ENCODE data around the gene TARDBP. TPM values are rescaled to one million over a fixed set of nuclear protein-coding genes. Genes with fewer than 3 reads are reported as not detected.
"Not testable (repeated sequence)": the region's sequence is repeated elsewhere in the genome, so short reads cannot be mapped to it uniquely, and the experiment has no call there.

TARDBP gene
- total RNA-seq, 1 donor from 2014 or later = 202 TPM

DNA sequence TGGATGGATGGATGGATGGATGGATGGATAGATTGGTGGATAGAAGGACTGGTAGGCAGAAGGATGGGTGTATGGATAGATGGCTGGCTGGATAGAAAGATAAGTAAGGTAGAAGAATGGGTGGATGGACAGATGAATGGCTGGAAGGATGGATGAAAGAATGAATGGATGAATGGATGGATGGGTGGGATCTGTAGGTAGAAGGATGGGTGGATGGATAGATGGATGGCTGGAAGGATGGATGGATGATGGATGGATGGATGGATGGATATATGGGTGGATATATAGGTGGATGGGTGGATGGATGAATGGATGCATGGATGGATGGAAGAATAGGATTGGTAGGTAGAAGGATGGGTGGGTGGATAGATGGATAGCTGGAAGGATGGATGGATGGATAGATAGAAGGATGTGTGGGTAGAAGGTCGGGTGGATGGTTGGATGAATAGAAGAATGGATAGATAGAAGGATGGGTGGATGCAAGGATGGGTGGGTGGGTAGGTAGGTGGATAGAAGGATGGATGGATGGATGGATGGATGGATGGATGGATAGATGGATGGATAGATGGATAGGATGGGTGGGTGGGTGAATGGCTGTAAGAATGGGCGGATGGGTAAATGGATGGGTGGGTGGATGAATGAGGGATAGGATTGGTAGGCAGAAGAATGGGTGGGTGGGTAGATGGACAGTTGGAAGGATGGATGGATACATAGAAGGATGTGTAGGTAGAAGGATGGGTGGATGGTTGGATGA is 27.1 kb downstream of the TARDBP start:
- no peak overlapping the region for H3K4me3 Mint-ChIP-seq (ENCODE audit: low read depth)
- no peaks in the 10 kb centered on the region for H3K36me3 Mint-ChIP-seq (ENCODE audit: low read depth)
- DNase-seq (ENCODE audit: low spot score) = no peak
- no peaks in the 10 kb centered on the region for H3K27me3 Mint-ChIP-seq (ENCODE audit: low read depth)
- intact Hi-C loops (cut with micrococcal nuclease) = no loop called here
- H3K9me3 Mint-ChIP-seq = no peaks in the 10 kb centered on the region
- H3K4me1 Mint-ChIP-seq (ENCODE audit: low read depth) = peaks cover 2% of the 10 kb centered on the region
- no peak overlapping the region for H3K27ac Mint-ChIP-seq

- H3K4me3 Mint-ChIP-seq (ENCODE audit: low read depth); H3K36me3 Mint-ChIP-seq (ENCODE audit: low read depth); intact Hi-C loops (cut with micrococcal nuclease); H3K27ac Mint-ChIP-seq; H3K4me1 Mint-ChIP-seq (ENCODE audit: low read depth); H3K9me3 Mint-ChIP-seq; DNase-seq (ENCODE audit: low spot score); H3K27me3 Mint-ChIP-seq (ENCODE audit: low read depth): not testable (repeated sequence)
Observed at GRCh38 chr1:11040105-11040429, 27.6 kb downstream of the TARDBP start.

DNA sequence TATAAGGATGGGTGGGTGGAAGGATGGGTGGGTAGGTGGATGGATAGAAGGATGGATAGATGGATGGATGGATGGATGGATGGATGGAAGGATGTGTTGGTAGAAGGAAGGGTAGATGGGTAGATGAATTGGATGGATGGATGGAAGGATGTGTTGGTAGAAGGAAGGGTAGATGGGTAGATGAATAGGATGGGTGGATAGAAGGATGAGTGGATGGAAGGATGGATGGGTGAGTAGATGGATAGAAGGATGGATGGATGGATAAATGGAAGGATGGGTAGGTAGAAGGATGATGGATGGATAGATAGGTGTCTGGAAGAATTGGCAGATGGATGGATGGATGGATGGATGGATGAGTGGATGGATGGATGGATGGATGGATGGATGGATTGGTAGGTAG is 28.6 kb downstream of the TARDBP start:
- Mint-ChIP-seq H3K27ac (no peak overlapping the region), H3K4me1 (ENCODE audit: low read depth) (peaks cover 2% of the 10 kb centered on the region), H3K9me3 (no peaks in the 10 kb centered on the region), H3K36me3 (ENCODE audit: low read depth) (no peaks in the 10 kb centered on the region), H3K4me3 (ENCODE audit: low read depth) (no peak overlapping the region), H3K27me3 (ENCODE audit: low read depth) (no peaks in the 10 kb centered on the region)
- intact Hi-C loops (cut with micrococcal nuclease) = no loop called here
- DNase-seq (ENCODE audit: low spot score) = no peak

GRCh38 chr1:11042065-11042464 is 29.6 kb downstream of the TARDBP start:
- H3K4me1 Mint-ChIP-seq (ENCODE audit: low read depth) = peaks cover 2% of the 10 kb centered on the region
- H3K27ac Mint-ChIP-seq = no peak overlapping the region
- H3K36me3 Mint-ChIP-seq (ENCODE audit: low read depth) = no peaks in the 10 kb centered on the region
- H3K9me3 Mint-ChIP-seq = no peaks in the 10 kb centered on the region
- no peak for DNase-seq (ENCODE audit: low spot score)
- H3K27me3 Mint-ChIP-seq (ENCODE audit: low read depth) = no peaks in the 10 kb centered on the region
- intact Hi-C loops (cut with micrococcal nuclease) = no loop called here
- H3K4me3 Mint-ChIP-seq (ENCODE audit: low read depth) = no peak overlapping the region

- DNase-seq (ENCODE audit: low spot score) = no peak
Observed at GRCh38 chr1:11042995-11043874, 30.8 kb downstream of the TARDBP start.

GRCh38 chr1:11044086-11044848 is 31.8 kb downstream of the TARDBP start:
- Mint-ChIP-seq H3K36me3 (ENCODE audit: low read depth) (no peaks in the 10 kb centered on the region), H3K4me3 (ENCODE audit: low read depth) (no peak overlapping the region), H3K27me3 (ENCODE audit: low read depth) (no peaks in the 10 kb centered on the region), H3K4me1 (ENCODE audit: low read depth) (no peaks in the 10 kb centered on the region), H3K9me3 (no peaks in the 10 kb centered on the region), H3K27ac (no peak overlapping the region)
- DNase-seq (ENCODE audit: low spot score) = no peak
- intact Hi-C loops (cut with micrococcal nuclease) = no loop called here

More at GRCh38 chr1:11042995-11043874, 30.8 kb downstream of the TARDBP start:
- intact Hi-C loops (cut with micrococcal nuclease) = no loop called here
- H3K27me3 Mint-ChIP-seq (ENCODE audit: low read depth) = no peaks in the 10 kb centered on the region
- no peaks in the 10 kb centered on the region for H3K9me3 Mint-ChIP-seq
- H3K27ac Mint-ChIP-seq = no peak overlapping the region
- H3K4me1 Mint-ChIP-seq (ENCODE audit: low read depth) = no peaks in the 10 kb centered on the region
- no peaks in the 10 kb centered on the region for H3K36me3 Mint-ChIP-seq (ENCODE audit: low read depth)
- H3K4me3 Mint-ChIP-seq (ENCODE audit: low read depth) = no peak overlapping the region

- intact Hi-C loops (cut with micrococcal nuclease) = no loop called here
- Mint-ChIP-seq H3K4me1 (ENCODE audit: low read depth) (no peaks in the 10 kb centered on the region), H3K27ac (no peak overlapping the region), H3K27me3 (ENCODE audit: low read depth) (no peaks in the 10 kb centered on the region), H3K36me3 (ENCODE audit: low read depth) (no peaks in the 10 kb centered on the region), H3K4me3 (ENCODE audit: low read depth) (no peak overlapping the region), H3K9me3 (no peaks in the 10 kb centered on the region)
- DNase-seq (ENCODE audit: low spot score) = no peak
Observed at GRCh38 chr1:11044849-11045427, 32.5 kb downstream of the TARDBP start.

GRCh38 chr1:11045428-11046269 is 33.2 kb downstream of the TARDBP start:
- DNase-seq (ENCODE audit: low spot score) = no peak
- H3K27me3 Mint-ChIP-seq (ENCODE audit: low read depth) = no peaks in the 10 kb centered on the region
- H3K4me3 Mint-ChIP-seq (ENCODE audit: low read depth) = no peak overlapping the region
- no peaks in the 10 kb centered on the region for H3K4me1 Mint-ChIP-seq (ENCODE audit: low read depth)
- H3K9me3 Mint-ChIP-seq = no peaks in the 10 kb centered on the region
- intact Hi-C loops (cut with micrococcal nuclease) = no loop called here
- H3K27ac Mint-ChIP-seq = no peak overlapping the region
- H3K36me3 Mint-ChIP-seq (ENCODE audit: low read depth) = no peaks in the 10 kb centered on the region

DNA sequence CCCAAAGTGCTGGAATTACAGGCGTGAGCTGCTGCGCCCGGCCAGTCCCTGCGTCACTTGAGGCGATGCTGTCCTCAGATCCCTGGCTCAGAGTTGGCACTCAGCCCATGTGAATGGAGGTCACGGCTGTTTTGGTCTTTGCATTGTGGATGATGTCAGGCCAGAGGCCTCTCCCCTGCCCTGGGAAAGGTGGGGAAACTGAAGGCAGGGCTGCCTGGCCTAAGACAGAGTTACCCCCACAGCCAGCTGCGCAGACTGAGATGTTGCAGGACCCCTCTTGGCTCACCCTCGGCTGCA is 33.8 kb downstream of the TARDBP start:
- no peaks in the 10 kb centered on the region for H3K27me3 Mint-ChIP-seq (ENCODE audit: low read depth)
- H3K36me3 Mint-ChIP-seq (ENCODE audit: low read depth) = no peaks in the 10 kb centered on the region
- H3K27ac Mint-ChIP-seq = no peak overlapping the region
- no peaks in the 10 kb centered on the region for H3K9me3 Mint-ChIP-seq
- no peaks in the 10 kb centered on the region for H3K4me1 Mint-ChIP-seq (ENCODE audit: low read depth)
- intact Hi-C loops (cut with micrococcal nuclease) = no loop called here
- no peak overlapping the region for H3K4me3 Mint-ChIP-seq (ENCODE audit: low read depth)
- DNase-seq (ENCODE audit: low spot score) = no peak

GRCh38 chr1:11046625-11047365 is 34.3 kb downstream of the TARDBP start, which contains the start of gene MASP2:
MASP2 (minus strand) TSS chr1:11047239; CDS start chr1:11047207, 32 bp downstream.
- no peaks in the 10 kb centered on the region for H3K27me3 Mint-ChIP-seq (ENCODE audit: low read depth)
- H3K27ac Mint-ChIP-seq = no peak within 1 kb of the TSS
- no peaks in the 10 kb centered on the region for H3K4me1 Mint-ChIP-seq (ENCODE audit: low read depth)
- no peak for DNase-seq (ENCODE audit: low spot score)
- no peaks in the 10 kb centered on the region for H3K9me3 Mint-ChIP-seq
- intact Hi-C loops (cut with micrococcal nuclease) = no loop called here
- no peak within 1 kb of the TSS for H3K4me3 Mint-ChIP-seq (ENCODE audit: low read depth)
- H3K36me3 Mint-ChIP-seq (ENCODE audit: low read depth) = no peaks in the 10 kb centered on the region

DNA sequence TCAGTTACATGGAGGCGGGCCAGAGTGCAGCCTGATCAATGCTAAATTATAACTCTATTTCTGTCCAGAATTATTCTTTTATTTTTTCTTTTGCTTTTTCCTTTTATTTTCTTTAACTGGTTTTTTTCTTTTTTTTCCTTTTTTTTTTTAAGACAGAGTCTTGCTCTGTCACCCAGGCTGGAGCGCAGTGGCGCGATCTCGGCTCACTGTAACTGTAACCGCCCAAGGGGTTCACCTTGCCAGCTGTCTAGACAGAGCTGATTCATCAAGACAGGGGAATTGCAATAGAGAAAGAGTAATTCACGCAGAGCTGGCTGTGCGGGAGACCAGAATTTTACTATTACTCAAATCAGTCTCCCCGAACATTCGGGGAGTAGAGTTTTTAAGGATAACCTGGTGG is 38.7 kb downstream of the TARDBP start:
- H3K9me3 Mint-ChIP-seq; DNase-seq (ENCODE audit: low spot score); H3K27me3 Mint-ChIP-seq (ENCODE audit: low read depth); H3K36me3 Mint-ChIP-seq (ENCODE audit: low read depth); H3K27ac Mint-ChIP-seq; intact Hi-C loops (cut with micrococcal nuclease); H3K4me1 Mint-ChIP-seq (ENCODE audit: low read depth); H3K4me3 Mint-ChIP-seq (ENCODE audit: low read depth): not testable (repeated sequence)

Measured in activated T-helper 2 cell treated with anti-CD3 and anti-CD28 coated beads, Interferon-gamma antibody, Interleukin-2, Interleukin-4, amounts not matched to agents 10 μg/mL and 5 μg/mL and 100 μg/mL, durations not matched to agents 14 hours and 24 hours and 36 hours (primary cell).